Stimulated activated CD4-positive, alpha-beta T cell treated with anti-CD3 and anti-CD28 coated beads, TNF-alpha, amount 100 ng/mL, for 1 hour (primary cell): Measurements from ENCODE around the gene NME3.
"Not testable (repeated sequence)": the region's sequence is repeated elsewhere in the genome, so short reads cannot be mapped to it uniquely, and the experiment has no call there.

Experiments used
- DNase-seq, 3 donors: peaks; one replicate each; pipeline ENCODE4 v3.0.0-alpha.2; 2020; ENCODE audit warnings: low read depth in 3 of 3, low spot score in 1 of 3

NME3 gene

DNA sequence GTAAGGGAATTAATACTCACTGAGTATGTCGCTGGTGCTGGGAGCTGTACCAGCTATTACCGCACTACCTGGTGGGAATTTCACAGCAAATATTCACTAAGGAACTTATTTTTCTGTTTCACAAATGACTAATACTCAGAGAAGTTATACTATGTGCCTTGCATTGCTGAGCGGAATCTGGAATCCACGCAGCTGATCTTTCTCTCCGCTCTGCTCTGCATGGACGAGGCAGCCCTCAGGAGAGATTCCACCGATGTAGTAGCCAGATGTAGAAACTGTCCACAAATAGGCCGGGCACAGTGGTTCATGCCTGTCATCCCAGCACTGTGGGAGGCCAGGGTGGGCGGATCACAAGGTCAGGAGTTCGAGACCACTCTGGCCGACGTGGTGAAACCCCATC, 17.1 kb downstream of the NME3 start:
- no peak for DNase-seq

DNA sequence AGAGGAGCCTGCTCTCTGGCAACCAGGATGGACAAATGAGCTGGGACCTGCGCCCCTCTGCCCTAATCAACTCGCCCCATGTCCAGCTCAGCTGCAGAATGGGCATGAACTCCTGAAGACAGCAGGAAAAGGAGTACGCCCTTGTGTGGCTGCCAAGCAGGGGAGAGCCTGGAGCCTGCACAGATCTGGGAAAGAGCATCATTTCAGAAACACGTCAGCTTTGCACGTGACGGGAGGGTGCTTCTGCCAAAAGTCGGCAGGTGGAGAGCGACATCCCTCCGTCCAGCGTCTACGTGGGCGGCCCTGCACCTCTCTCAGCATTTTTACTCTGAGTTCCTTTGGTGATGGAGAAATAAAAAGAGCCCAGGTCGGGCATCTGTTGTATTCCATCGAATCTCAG, 18.5 kb downstream of the NME3 start:
- DNase-seq, result no peak

DNA sequence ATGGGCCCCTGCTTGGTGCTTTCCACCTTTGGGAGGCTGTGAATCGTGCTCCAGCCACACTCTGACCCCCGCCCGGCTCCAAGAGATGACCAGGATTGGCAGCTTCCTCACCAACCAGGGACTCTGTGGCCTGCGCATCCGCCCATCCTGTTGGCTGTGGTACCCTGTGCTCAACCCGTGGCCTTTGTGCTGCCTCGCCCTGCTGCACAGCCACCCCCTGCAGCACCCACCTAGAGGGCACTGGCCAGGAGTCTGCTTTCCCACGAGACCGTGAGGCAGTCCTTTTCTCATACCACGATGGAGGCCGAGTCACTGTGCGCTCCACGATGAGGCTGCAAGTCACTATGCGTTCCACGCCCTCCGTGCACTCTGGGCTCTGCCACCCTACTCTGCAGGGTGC, 19.4 kb downstream of the NME3 start:
- no peak for DNase-seq

DNA sequence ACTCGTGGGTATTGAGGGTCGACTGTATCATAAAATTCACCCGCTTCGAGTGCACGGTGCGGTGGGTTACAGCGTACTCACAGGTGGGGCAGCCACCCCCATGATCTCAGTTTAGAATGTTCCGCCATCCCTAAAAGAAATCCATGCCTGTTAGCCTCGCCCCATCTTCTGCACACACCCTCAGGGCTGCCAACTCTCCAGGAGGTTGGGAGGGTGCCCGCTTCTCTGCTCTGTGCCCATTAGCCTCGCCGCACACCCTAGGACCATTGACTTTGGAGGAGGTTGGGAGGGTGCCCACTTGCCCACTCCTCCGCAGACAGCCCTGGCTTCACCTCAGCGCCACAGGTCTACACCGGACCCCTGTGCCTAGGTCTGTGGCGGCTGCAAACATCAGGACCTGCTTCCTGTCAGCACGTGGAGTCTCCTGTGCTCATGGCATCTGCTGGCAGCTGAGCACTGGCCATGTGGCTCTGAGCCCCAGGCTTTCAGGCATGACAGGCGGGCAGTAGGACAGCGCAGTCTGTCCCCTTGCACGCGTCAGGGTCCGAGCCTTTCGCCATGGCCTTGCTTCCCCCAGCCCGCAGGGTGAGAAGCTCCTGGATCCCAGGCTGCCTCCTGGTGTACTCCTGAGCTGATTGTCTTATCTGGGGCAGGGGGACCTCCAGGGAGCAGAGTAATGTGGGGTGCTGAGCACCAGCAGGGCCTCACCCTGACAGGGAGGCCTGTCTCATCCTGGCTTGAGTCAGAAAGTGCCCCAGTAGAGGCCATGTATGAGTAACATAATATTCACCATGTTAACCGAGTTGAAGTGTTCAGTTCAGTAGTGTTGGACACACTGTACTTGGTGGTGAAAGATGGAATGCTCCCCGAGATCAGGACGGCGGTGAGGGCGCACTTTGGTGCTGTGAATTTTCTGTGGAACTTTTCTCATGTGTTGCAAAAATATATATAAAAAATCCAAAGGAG, 21.9 kb downstream of the NME3 start:
- DNase-seq, result no peak

DNA sequence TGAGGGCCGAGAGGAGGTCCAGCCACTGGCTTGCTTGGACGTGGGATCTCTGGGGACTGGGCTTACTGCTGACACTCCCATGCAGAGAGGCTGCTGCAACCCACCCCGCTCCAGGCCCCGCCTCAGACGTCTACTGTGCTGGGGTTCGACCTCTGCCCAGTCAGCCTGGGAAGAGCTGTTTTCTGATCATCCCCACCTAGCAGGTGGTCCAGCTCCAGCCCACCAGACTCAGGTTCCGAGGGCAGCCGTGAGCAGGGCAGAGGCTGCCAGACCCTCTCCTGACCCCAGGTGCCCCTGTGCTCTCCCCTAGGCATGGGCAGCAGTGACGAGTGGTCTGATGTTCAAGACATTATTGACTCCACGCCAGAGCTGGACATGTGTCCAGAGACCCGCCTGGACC, 23.4 kb downstream of the NME3 start:
- no peak for DNase-seq

DNA sequence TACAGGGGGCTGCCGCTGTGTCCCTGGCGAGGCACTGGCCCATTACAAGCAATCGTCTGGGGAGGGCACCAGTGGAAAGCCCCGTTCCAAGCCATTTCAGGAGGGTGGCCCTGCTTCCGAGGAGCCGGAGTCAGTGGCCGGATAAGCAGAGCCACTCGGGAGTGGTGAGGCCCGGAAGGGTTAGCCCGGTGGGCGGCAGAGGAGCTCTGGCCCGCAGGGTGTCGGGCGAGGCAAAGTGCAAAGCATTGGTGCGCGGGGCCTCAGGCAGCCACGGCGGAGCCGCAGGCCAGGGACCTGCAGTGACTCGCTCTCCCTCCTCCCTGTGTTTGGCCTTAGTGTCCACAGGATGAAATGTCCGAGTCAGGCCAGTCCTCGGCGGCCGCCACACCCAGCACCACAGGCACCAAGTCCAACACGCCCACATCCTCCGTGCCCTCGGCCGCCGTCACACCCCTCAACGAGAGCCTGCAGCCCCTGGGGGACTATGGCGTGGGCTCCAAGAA, 24.6 kb downstream of the NME3 start:
- no peak for DNase-seq

DNA sequence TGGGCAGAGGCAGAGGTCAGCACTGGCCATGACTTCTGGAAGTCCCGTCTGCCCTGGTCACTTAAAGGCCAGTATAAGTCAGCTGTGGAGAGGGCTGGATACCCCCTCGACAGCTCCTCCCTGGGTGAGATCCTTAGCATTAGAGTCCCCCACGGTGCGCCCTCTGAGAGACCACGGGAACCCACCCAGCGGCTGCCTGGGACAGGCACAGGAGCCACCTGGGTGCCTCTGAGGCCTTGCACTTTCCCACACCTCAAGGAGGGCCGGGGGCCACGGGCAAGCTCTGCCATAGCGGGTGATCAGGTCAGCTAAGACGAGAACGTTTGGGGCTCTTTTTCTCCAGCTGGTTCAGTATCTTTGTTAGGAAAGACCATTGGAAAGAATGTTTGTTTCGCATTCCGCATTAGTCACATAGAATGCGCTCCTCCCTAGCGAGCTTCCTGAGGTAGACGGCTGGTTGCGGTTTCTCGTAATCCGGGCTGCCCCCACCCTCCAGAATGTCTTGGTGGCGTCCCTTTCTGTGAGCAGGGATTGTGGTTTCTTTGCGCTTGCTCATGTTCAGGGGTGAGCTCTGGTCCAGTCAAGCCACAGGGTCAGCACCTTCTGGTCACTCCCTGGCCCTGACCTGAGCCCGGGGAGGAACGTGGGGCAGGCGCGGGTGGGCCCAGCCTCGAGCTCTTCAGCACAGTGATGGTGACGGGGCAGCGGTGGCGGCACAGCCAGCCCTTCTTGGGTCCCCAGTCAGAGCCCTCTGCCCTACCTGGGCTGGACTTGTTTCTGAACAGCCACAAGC, 25.2 kb downstream of the NME3 start:
- DNase-seq, result no peak

DNA sequence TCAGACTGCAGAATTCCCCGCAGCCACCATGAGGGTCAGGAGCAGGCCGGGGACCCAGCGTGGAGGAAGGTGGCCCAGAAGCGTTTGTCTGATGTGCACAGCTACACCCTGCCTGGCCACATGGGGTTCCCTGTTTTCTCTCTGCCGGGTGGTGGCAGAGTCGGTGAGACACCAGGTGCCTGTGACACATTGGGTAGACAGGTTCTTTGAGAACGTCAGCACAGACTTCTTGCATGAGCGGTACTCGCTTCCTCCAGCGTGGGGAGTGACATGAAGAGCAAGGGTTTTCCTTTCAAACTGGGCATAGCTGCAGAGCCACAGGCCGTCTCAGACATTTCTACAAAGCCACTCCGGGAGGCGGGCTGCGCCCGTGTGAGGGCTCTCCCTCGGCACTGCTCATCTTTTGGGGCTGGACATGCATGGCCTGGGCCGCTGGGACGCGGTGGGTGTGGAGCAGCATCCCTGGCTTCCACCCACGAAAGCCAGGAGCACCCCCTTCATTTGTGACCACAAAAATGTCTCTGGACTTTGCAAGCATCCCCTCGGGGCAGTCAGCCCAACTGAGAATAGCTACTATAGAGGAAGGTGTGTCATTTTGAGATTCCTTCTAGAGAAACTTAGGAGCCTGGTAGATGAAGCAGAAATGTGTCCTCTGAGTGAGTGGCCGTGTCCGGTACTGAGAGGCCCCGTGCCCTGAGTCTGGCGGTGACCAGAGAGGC, 26.0 kb downstream of the NME3 start:
- no peak for DNase-seq

DNA sequence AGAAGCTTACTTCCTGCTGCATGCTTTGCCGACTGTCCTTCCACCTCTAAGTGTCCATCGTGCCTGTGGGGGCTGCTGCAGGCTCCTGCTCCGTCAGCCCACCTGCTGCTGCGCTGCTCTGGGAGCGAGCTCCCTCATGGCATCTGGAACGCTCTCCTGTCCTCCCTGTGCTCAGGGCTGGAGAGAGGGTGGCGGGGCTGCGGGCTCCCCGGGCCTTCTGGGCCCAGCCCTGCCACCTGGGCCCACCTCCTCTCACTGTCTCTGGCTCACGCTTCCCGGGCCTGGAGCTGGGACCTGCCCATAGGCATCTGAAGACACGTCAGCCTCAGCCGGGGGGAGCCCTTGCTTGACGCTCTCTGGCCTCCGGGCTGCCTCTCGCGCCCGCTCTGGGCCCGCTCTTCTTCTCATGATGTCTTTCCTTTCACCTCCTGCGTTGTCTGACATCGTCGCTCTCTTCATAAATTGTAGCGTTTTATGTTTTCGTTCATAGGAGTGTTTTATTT, 27.0 kb downstream of the NME3 start:
- no peak for DNase-seq

DNA sequence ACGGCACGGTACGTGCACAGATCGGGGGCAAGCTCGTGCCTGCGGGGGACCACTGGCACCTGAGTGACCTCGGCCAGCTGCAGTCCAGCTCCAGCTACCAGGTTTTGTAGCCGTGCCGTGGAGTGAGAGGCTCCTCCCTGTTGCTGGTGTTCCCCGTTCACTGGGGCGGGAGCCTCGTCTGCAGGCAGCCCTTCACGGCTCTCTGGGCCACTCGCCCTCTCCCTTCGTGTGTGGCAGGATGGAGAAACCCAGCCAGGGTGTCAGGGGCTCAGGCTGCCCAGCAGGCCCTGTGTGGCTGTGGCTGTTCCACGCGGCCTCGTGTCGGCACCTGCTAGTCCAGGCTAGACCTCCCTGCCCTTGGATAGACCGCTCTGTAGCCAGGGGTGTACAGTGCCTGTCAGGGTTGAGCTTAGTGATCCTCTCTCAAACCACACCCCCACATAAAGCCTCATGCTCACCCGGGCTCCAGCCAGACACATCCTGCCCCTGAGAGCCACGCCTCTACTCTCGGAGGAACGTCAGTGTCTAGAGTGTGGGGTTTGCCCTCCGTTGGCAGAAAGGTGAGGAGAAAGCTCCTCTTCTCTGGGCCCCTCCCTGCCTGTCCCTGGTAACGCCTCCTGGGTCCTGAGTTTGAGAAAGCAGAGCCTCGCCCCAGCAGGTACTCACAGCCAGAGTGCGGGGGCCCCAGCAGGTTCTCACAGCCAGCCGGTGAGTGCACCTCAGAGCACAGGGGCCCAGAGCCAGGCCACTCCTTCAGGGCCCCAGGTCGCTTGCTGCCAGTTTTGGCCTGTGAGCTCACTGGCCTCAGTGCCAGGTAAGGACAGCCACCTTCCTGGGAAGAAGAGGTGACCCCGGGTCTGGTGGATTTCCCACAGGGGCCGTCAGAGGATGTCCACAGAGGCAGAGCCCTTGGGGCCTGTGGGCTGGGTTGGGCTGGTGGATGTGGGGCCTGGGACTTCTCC, 27.7 kb downstream of the NME3 start:
- DNase-seq, result no peak

DNA sequence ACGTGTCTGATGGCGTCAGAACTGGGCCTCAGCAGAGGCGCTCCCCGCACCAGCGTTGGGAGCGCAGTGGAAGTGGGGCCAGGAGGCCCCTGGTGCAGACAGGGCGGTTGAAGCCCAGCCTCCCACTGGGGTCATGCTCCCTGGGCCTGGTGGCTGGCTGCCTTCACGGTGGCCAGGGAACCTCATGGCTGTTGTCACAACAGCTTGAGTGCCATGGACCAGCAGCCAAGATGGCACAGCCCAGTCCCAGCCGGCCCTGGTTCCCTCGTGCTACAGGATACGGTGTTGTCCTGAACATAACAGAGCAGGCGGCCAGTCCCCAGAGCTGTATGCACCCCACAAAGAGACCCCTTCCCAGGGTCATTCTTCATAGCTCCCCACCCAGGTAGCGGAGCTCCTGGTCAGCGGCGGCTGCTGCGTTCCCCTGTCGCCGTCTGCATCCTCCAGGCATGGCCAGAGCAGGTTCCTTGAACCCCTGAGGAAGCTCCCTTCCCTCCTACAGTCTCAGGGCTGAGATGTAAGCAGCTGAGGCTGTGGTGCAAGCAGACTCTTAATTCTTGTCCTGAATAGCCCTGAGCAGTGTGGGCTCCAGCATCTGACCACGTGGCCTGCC, 29.7 kb downstream of the NME3 start:
- DNase-seq, result no peak

DNA sequence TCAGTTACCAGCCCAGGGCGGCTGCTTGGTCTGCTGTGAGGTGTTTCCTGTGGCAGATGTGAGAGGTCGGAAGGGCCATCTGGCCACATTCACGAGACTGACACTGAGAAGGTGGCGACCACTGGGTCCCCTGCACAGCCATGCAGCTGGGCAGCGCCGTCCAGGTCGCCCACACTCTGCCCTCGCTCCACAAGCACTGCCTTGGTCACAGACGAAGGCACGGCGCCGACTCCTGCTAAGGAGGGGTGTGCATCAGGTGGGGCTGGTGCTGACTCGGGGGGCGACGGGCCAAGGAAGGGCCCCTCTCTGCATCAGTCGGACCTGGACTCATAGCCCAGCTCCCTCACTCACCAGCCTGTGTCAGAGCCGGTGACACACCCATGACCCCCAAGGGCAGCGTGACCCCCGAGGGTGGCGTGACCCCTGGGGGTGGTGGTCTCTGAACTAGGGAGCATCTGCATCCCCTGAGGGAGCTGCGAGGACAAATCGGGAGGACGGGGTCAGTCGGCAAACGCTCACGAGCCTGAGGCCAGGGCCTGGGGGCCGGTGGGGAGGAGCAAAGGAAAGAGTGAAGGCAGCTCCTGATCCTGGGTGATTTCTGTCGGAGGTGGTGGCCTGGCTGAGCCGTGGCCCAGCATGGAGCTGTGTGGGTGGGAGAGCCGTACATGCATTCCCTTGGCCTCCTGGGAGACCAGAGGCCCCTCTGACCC, 30.4 kb downstream of the NME3 start:
- no peak for DNase-seq

DNA sequence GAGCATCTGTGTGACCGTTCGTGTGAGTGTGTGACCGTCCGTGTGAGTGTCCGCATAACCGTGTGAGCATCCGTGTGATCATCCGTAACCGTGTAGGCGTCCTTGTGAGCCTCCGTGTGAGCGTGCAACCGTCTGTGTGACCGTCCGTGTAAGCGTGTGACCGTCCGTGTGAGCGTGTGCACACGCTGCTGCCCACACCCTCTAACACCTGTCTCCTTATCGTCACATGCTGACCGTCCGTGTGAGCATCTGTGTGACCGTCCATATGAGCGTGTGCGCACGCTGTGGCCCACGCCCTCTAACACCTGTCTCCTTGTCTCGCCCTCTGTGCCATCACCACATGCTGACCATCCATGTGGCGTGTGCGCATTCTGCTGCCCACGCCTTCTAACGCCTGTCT, 31.1 kb downstream of the NME3 start:
- DNase-seq, result no peak

DNA sequence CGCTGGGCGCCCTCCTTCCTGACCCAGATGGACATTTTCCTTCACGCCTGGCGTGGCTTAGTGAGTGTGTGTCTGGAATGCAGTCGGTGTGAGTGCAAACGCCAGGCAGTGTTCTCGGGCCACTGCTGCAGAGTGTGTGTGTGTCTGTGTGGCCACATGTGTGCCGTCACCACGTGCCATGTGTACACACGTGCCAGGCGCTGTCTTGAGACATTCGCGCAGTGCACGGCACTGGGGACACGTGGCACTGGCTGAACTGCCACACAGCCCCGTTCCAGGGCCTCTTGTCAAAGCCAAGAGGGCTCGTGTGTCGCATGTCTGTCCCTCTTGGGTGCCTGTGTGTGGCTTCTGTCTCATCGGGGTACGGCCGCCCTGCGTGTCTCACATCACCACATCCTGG, 36.5 kb downstream of the NME3 start:
- no peak for DNase-seq

DNA sequence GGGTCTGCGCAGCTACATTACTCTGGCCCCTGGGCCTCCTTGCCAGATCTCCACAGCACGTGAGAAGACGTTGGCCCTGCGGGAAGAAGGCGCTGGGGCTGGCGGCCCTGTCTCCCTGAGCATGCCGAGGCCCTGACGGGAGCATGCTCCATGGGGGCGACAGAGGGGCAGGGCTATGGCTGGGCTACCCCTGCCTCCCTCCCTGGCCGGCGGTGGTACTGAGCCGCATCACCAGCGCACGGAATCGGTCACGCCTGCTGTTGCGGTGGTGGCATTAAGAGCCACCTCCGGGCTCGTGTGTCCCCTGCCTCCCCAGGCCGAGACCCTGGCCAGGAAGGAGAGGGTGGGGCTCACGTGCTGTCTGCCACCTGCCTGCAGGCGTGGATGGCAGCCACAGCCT, 37.2 kb downstream of the NME3 start:
- DNase-seq, result no peak

DNA sequence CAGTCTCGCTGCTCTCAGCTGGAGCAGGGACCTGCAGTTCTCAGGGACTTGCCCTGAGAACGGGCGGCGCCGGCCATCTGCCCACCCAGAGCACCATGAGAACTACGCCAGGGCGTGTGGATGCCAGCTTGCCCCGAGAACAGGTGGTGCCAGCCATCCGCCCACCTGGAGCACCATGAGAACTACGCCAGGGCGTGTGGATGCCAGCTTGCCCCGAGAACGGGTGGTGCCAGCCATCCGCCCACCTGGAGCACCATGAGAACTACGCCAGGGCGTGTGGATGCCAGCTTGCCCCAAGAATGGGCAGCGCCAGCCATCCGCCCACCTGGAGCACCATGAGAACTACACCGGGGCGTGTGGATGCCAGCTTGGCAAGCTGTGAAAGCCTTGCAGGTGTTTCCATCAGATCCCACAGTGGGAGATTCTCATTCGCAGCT, 38.8 kb downstream of the NME3 start:
- not testable (repeated sequence) for DNase-seq

DNA sequence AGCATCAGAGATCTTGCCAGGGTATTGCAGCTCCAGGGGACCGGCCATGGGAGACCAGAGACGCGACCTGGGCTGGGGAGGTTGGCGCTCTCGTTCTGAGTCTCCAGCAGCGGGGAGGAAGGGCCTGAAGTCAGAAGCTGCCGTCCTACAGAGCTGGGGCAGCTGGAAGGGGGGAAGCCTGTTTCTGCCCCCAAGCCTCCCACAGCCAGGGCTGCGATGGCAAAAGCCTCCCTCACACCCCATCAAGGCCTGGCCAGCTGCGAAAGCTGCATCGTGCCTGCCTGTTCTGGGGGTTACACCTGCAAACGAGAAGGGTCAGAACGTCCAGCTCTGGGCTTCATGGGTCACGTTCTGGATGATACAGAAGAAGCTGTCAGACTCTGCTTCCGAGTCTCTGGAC, 39.3 kb downstream of the NME3 start:
- DNase-seq, result no peak

DNA sequence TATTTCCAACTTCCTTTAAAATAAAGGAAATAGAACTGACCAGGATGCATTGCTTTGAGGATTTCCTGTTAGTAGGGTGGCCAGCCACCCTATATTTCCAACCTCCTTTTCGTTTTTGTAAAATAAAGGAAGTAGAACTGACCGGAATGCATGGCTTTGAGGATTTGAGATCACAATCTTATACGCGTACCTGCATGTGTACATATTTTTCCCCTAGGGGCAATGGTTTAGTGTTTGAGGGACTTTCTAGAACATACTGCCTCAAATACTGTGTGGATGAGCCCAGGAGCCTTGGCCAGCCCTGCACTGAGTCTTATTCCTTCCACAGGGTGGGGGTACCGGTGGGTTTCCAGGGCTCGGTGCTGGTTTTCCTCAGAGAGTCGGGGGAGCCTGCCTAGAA, 39.7 kb downstream of the NME3 start:
- DNase-seq, result no peak

DNA sequence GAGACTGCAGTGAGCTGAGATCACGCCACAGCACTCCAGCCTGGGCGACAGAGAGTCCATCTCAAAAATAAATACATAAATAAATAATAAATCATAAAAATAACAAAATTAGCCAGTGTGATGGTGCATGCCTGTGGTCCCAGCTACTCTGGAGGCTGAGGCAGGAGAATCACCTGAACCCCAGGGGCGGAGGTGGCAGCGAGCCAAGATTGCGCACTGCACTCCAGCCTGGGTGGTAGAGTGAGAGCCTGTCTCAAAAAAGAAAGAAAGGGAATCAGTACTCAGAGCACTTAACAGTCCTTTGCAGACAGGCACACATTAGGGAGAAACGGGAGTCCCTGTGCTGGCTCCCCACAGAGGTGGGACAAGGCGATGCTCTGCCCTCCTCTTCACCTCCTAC, 40.3 kb downstream of the NME3 start:
- no peak for DNase-seq
